ENCODE measurements around the gene GRPR.
"Not testable (repeated sequence)": the region's sequence is repeated elsewhere in the genome, so short reads cannot be mapped to it uniquely, and the experiment has no call there.

The GRPR gene

DNA sequence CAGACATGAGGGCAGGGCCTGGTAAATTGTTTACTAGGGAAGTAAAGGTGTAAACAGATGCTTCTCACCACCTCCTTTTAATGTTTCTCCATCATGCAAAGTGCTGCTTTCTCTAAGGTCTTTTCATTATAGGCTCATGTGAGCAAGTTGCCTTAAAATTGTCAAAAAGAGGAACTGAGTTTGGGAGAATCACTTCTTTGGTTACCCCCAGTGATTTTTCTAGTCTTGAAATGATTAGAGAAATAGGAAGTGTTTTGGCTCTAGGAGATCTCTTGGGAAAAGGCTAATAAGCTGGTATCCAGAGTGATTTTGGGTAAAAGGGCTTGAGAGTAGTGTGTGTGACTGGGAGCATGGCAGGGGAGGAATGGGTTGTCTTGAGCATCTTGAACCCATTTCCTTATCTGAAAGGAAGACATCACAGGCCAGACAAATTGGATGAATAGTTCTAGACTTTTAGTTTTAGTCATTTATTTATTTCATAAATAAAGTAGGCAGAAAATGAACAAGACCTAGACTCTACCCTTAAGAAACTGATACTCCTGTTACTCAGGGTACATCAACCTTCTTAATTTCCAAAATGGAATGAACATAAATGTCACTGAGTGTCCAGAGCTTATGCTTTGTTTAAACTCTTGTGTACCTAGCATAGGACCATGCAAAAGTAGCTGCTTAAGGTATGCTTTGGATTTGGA is 14.2 kb downstream of the GRPR start:
- DNase-seq (ENCODE audit: low read depth, low spot score): no peak

DNA sequence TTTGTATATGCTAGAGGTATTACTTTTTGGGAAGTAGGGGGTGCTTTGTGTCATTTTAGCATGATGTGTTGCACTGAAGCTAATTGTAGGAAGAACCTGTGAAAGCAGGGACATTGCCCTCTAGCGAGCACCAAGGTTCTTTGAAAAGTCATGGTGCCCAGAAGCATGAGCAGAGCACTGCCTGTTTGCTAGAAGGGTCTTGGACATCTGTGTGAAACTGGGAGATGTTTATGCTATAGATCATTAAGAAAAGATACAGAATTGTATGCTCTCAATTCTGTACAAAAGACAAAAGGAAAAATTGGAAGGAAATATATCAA is 14.7 kb downstream of the GRPR start:
- no peak for DNase-seq (ENCODE audit: low read depth, low spot score)

DNA sequence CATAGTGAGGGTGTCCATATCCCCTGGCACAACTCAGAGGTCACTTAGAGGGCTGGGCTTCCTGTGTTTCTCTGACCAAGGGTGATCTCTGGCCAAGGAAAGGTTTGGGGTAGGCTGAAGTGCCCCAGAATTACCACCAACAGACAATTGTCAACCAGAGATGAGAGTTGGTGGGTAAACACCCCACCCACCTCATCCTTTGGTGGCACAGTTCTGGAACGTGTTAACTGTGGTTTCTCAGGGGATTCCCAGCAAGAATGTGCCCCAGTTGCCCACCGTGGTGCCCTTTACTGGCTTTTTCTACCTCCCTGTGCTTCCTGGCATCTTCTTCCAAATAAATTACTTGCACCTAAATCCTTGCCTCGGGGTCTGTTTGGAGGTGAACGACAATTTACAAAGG is 17.1 kb downstream of the GRPR start:
- DNase-seq (ENCODE audit: low read depth, low spot score): no peak

DNA sequence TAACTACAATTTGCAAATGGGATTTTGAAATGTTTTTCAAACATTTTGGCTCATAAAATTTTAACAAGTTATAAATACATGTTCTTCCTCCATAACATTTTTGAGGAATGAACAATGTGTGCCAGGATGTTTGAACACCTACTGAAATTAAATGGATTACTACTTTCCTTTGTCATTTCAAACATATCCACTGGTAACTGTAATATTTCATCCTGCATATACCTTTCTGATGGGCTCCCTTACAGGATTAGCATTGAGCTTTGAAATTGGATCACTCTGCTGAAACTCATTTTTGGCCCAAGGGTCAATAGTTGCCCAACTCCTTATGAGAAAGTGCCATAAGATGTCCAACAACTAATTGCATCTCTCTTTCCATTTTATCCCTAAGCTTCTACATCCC is 17.6 kb downstream of the GRPR start:
- DNase-seq (ENCODE audit: low read depth, low spot score): no peak

DNA sequence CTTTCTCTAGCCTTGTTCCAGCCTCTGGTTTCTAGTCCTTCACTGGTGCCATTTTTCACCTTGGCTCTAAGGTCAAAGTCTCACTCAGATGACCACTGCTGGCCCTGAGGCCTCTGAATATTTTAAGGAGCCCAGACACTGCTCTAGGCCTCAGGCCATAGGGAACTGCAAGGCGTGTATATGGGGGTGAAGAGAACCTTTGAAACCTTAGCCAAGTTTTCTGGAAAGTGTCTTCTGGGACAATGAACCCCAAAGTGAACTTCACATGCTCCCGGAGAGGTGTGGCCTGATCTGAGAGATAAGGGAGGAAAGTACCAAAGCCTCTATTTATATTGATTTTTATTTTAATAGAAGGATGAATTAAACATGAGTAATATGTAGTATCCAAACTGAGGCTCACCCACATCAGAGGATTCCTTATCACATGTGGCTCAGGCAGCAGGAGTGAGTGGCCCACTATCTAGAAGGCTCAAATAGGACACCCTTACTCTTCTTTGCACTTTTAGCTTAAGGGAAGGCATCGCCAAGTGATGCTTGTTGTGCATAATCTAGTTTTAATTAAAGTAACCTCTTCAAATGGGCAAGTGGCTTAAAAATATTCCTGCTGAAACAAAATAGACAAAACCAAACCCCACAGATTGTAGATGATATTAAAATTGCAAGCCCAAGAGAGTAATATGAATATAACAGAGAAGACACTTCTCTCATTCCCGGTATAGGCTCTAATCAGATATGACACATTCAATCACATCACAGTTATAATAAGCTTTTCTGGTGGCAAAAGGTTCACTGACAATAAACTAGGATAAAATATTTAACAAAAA is 18.3 kb downstream of the GRPR start:
- DNase-seq (ENCODE audit: low read depth, low spot score): no peak

DNA sequence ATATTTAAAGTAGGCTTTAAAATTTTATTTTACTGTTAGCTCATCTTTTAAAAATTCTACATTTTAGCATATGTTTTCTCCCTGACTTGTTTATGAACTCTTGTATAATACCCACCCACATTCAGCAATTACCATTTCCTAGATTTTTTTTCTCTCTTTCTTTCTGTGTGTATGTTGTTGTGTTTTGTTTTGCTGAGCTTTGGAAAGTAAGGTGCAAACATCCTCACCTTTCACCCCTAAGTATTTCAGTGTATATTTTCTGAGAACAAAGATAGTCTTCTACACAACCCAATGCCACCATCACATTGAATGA is 18.8 kb downstream of the GRPR start:
- no peak for DNase-seq (ENCODE audit: low read depth, low spot score)

DNA sequence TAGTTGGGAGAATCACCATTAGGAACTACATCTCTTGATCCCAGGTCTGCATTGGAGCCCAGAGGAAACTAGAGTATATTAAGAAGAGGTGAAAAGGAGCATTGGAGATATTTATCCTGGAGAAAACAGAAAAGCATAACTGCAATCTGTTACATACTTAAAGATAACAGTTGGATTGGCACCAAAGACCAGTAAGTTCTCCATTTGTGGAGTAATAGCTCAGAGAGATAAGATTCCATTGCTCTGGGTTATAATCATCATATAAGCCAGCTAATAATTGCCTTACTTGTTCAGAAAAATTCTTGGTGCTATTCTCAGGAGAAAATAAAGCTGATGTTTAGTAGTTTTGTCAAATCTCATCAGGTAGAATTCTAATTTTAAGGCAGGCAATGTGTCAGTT is 20.6 kb downstream of the GRPR start:
- no peak for DNase-seq (ENCODE audit: low read depth, low spot score)

DNA sequence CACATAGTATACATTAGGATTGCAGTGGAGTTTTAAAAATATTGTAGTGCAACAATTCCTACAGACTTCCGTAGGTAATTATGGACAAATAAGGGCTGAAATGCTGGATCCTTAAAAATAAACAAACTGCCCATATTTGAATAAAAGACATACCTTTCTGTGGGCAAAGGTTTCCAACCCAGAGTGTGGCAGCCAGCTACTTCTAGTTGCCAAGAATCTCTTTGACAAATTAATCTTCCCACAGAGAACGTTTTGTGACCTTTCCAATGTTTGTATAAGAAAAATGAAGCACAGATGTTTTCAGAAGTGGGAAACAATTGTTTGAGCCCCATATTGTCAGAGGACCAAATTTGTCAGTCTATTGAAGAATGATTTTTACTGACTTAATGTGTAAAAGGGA is 21.1 kb downstream of the GRPR start:
- DNase-seq (ENCODE audit: low read depth, low spot score): no peak

DNA sequence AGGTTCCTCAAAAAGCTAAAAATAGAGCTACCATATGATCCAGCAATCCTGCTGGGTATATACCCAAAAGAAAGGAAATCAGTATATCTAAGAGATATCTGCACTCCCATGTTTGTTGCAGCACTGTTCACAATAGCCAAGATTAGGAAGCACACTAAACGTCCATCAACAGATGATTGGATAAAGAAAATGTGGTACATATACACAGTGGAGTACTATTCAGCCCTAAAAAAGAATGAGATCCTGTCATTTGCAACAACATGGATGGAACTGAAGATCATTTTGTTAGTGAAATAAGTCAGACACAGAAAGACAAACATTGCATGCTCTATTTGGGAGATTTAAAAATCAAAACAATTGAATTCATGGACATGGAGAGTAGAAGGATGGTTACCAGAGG is 21.7 kb downstream of the GRPR start:
- not testable (repeated sequence) for DNase-seq (ENCODE audit: low read depth, low spot score)

DNA sequence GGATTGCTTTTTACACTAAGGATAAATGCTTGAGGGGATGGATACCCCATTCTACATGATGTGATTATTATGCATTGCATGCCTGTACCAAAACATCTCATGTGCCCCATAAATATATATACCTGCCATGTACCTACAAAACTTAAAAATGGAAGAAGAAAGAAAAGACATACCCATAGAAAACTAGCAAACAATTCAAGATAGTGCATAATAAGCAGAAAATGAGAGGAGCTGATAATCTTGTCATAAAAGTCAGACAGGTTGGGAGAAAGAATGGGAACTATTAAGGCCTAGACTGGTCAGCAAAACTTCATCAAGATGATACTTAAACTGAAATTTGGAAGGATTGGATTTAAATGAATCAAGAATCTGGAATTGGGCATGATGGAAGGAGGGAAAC is 22.3 kb downstream of the GRPR start:
- DNase-seq (ENCODE audit: low read depth, low spot score): no peak

DNA sequence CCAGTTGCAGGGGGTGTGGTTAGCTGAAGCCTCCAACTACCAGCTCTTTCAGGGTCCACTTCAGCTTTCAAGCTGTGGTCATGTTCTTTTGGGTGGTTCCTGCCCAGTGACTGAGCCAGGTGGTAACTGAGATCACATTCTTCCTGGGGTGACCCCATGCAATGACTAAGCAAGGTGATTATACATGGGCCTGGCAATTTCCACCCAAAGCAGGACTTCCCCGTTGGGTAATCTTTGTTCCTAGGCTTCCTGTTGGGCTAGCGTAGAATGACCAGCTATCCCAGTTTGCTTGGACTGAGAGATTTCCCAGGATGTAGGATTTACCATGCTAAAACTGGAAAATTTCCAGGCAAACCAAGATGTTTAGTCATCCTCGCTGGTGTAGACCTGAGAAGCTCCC is 25.5 kb downstream of the GRPR start:
- DNase-seq (ENCODE audit: low read depth, low spot score): no peak

DNA sequence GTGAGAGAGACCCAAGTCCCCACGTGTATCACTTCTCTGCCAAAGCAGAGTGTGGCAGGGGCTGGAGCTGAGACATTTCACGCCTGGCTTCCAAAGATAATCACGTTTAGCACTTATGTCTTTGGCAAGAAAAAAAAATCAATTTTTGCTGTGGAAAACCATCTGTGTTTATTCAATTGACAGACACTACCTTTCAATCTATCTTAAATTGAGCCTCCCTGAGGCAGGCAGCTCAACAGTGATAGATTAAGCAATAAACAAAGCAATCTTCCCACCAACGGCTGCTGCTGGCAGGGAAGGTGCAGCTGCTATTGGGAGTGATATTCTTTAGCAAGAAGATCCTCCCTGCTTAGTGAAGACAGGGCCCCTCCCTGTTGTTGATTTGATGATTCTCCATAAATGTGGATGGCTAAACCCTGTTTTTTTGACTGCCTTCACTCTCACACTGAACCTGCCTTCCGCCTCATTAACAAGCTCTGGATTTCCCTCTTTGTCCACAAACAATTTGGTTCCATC is 32.3 kb downstream of the GRPR start:
- no peak for DNase-seq (ENCODE audit: low read depth, low spot score)

DNA sequence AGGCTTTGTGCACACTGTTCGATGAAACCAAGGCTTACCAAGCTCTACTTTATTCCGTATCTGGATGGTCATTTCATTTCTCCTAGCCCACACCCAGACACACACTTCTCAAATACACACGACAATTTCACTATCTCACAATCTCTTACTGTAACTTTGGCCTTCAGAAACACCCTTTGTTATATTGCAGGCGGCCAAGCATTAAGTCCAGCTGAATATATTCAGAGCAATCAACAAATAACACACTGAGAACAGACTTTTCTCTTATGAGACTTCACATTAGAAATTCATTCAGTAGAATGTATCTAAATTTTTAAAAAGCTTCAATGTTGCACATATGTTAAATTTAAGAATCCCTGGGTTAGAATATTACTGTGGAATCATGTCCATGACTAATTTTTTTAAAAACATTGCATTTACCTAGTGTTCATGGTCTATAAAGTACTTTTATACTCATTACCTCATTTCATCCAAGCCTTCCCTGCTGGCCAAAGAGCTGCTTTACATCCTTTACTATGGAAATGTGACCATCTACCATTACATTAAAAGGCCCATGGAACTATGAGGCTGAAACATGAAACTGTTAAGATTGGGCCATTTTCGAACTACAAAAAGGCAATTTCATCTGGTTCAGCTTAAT is 33.4 kb downstream of the GRPR start:
- DNase-seq (ENCODE audit: low read depth, low spot score): no peak

DNA sequence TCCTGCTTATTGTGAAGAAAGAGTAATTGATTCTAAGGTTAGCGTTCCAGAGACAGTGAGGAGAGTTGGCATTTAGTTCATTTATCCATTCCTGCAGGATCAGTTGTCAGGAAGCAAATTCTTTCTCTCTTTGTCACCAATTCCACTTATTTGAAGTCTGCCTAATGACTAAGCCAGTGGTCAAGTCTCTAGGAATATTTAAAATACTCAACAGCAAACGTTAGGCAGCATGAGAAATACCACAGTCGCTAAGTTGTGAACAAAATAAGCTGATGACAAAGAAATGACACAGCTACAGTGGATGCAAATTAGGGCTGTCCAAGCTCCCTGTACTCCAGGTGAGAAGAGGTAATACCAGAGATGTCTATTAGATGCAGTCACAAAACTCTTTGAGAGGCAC is 37.4 kb downstream of the GRPR start:
- no peak for DNase-seq (ENCODE audit: low read depth, low spot score)

DNA sequence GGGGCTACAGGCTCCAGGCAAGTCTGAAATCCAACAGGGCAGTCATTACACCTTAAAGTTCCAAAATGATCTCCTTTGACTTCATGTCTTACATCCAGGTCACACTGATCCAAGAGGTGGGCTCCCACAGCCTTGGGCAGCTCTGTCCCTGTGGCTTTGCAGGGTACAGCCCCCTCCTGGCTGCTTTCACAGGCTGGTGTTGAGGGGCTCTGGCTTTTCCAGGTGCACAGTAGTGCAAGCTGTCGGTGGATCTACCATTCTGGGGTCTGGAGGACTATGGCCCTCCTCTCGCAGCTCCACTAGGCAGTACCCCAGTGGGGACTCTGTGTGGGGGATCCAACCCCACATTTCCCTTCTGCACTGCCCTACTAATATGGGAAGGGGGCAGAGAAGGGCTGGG is 37.8 kb downstream of the GRPR start:
- DNase-seq (ENCODE audit: low read depth, low spot score): not testable (repeated sequence)

DNA sequence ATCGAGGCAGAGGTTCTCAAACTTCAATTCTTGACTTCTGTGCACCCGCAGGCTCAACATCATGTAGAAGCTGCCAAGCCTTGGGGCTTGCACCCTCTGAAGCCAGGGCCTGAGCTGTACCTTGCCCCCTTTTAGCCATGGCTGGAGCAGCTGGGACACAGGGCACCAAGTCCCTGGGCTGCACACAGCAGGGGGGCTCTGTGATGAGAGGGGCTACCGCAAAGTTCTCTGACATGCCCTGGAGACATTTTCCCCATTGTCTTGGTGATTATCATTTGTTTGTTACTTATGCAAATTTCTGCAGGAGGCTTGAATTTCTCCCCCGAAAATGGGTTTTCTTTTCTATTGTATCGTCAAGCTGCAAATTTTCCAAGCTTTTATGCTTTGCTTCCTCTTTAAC is 39.0 kb downstream of the GRPR start:
- DNase-seq (ENCODE audit: low read depth, low spot score): no peak

DNA sequence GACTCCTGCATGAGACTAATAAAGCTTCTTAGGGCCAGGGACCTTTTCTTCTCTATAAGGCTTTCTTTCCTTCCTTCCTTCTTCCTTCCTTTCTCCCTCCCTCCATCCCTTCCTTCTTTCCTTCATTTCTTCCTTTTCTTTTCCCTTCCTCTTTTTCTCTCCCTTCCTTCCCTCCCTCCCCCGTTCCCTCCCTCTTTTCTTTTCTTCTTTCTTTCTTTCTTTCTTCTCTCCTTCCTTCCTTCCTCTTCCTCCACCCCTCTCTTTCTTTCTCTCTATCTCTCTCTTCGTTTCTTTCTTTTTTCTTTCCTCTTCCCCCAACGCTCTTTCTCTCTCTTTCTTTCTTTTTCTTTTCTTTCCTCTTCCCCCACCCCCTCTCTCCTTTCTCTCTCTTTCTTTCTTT is 41.4 kb downstream of the GRPR start:
- DNase-seq (ENCODE audit: low read depth, low spot score): no peak

DNA sequence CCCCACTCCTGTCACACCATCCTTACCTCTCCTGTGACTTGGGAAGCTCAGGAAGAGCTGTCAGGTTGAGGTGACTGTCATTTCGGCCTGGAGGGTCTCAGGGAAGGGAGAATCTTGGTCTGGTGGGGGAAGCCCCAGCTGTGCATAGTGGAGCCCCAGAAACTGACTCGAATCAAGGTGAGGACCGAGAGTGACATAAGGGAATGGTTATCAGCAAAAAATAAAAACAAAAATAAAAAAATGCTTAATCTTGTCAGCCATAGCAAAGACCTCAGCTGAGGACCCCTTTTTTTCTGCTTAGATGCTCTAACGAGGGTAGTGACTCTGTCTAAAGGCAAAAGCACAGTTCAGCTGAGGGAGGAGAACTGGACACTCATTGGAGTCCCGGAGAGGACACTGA is 43.8 kb downstream of the GRPR start, which contains the start of gene MAGEB17:
MAGEB17 (plus strand) TSS at position 301 of the 400 bp plus-strand sequence. CDS start 2,902 bp downstream, outside the sequence.
- no peak for DNase-seq (ENCODE audit: low read depth, low spot score)

DNA sequence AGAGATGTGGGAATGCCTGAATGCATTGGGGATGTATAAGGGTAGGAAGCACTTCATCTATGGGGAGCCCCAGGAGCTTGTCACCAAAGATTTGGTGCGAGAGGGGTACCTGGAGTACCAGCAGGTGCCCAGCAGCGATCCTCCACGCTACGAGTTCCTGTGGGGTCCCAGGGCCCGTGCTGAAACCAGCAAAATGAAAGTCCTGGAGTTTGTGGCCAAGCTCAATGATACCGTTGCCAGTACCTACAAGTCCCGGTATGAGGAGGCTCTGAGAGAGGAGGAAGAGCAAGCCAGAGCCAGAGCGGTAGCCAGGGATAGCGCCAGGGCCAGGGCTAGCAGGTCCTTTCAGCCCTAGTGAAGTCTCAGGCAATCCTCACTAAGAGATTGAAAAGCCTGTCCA is 47.7 kb downstream of the GRPR start:
- no peak for DNase-seq (ENCODE audit: low read depth, low spot score)

DNA sequence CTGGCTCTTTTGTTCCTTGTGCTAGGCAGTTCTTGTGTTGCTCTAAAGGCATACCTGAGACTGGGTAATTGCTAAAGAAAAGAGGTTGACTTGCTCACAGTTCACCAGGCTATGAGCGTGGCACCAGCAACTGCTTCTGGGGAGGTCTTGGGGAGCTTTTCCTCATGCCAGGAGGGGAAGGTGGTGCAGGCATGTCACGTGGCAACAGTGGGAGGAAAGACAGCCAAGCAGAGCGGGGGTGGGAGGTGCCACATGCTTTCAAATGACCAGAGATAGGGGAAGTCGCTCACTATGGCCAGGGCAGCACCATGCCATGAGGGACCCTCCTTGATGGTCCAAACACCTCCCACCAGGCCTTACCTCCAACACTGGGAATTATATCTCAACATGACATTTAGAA is 48.6 kb downstream of the GRPR start:
- no peak for DNase-seq (ENCODE audit: low read depth, low spot score)

DNA sequence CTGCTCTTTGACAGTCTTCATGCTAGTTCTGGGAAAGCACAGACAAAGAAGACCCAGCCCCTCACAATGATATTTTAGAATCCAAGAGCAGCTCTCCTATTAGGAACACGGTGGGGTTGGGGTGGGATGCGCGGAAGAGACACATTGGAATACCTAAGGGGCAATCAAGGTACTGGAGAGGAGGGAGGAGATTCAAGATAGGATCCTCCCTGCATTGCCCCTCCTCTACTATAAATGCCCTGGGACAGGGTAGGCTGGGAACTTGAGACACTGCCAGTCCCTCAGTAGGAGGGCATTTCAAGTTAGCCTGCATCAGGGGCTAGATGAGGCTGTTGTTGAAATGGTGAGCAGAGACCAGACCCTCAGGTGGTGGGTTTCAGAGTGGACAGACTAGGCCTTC is 49.0 kb downstream of the GRPR start:
- DNase-seq (ENCODE audit: low read depth, low spot score): no peak

DNA sequence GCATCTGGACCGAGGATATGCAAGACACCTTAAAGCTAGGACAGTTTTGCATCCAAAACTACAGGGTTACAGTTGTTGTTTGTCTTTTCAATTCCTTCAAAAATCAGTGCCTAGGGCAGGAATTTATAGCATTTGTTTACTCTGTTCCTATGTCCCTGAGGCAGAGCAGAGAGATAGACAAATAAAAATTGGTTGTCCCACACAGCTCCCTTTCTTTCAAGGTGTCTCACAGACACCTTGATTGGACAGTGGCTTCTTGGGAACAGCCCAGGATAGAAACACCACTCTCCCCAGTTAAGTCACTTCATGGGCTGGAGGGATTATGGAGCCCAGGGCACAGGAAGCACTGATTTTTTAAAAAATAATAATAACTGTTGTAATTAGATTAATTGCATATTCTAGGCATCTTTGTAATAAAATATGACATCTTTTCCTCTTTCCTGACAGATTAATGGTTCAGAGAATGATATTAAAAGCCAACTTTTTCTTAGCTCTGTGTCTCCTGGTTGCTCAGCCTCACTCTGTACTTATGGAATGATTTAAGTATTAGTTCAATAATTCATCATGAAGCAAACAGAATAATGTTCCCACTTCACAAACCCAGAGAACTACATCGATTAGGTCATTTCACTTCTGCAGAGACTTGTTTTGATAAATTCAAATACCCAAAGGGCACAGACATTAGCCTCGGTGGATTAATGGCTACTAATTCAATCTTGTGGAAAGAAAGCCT is 52.1 kb downstream of the GRPR start:
- DNase-seq (ENCODE audit: low read depth, low spot score): no peak

All from smooth muscle cell of the brain vasculature (primary cell).